LNCAP (cell line): Measurements from ENCODE around the gene ARID5B.

ENCODE experiments used
- CTCF ChIP-seq: fragments of 450-650 bp; IDR thresholded peaks from 2 replicates; pipeline ENCODE4 v1.5.1; 2017; ENCODE audit warnings: mild to moderate bottlenecking

Gene ARID5B

GRCh38 chr10:61878740-61879068 is 22.8 kb upstream of the ARID5B start:
- TF ChIP-seq CTCF = no peak

GRCh38 chr10:61882621-61883370 is 18.7 kb upstream of the ARID5B start:
- TF ChIP-seq CTCF = no peak

GRCh38 chr10:61883371-61884025 is 18.0 kb upstream of the ARID5B start:
- TF ChIP-seq CTCF = no peak

GRCh38 chr10:61887772-61888171 is 13.7 kb upstream of the ARID5B start:
- TF ChIP-seq CTCF = no peak

GRCh38 chr10:61888744-61889143 is 12.8 kb upstream of the ARID5B start:
- TF ChIP-seq CTCF = no peak

GRCh38 chr10:61890430-61890829 is 11.1 kb upstream of the ARID5B start:
- no peak for TF ChIP-seq CTCF

GRCh38 chr10:61890881-61891409 is 10.6 kb upstream of the ARID5B start:
- TF ChIP-seq CTCF = no peak
